ENCODE data around the gene AREG. TPM values are rescaled to one million over a fixed set of nuclear protein-coding genes. Genes with fewer than 3 reads are reported as not detected.

Gene AREG
- total RNA-seq, 1 experiment from 2014 or later: 4.5 TPM

- H3K36me3 ChIP-seq (ENCODE audit: low read depth): 0 out of 2 replicates have a peak, but pooled peaks cover 4% of the 10 kb centered on the region
- BruUV-seq (replicated peaks): no TSS peak
- DNase-seq: no peak
- ChIA-PET POLR2A (ENCODE audit: unreplicated experiment) (no interaction called here), CTCF (no interaction called here)
- peaks cover 8% of the 10 kb centered on the region for H3K4me1 ChIP-seq (replicated peaks; ENCODE audit: insufficient read depth)
- H3K27me3 ChIP-seq (ENCODE audit: insufficient read depth, low read depth): no peaks in the 10 kb centered on the region
- H3K9me3 ChIP-seq (ENCODE audit: insufficient read depth, low read depth): no peaks in the 10 kb centered on the region
- H2AFZ ChIP-seq: no peak overlapping the region
- no peak overlapping the region for H3K4me3 ChIP-seq
- no peaks in the 10 kb centered on the region for H3F3A ChIP-seq (ENCODE audit: insufficient read depth, low read depth)
- H3K79me2 ChIP-seq (ENCODE audit: low read depth): no peaks in the 10 kb centered on the region
- H3K27ac ChIP-seq: no peak overlapping the region
- H3K9me2 ChIP-seq (ENCODE audit: insufficient read depth): no peaks in the 10 kb centered on the region
- intact Hi-C loops (cut with micrococcal nuclease; ENCODE audit: unreplicated experiment): no loop called here
- TF ChIP-seq, protein P1, sequence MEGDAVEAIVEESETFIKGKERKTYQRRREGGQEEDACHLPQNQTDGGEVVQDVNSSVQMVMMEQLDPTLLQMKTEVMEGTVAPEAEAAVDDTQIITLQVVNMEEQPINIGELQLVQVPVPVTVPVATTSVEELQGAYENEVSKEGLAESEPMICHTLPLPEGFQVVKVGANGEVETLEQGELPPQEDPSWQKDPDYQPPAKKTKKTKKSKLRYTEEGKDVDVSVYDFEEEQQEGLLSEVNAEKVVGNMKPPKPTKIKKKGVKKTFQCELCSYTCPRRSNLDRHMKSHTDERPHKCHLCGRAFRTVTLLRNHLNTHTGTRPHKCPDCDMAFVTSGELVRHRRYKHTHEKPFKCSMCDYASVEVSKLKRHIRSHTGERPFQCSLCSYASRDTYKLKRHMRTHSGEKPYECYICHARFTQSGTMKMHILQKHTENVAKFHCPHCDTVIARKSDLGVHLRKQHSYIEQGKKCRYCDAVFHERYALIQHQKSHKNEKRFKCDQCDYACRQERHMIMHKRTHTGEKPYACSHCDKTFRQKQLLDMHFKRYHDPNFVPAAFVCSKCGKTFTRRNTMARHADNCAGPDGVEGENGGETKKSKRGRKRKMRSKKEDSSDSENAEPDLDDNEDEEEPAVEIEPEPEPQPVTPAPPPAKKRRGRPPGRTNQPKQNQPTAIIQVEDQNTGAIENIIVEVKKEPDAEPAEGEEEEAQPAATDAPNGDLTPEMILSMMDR (conservative IDR thresholded peaks at IDR 0.05): no peak
- no peak overlapping the region for H3K4me2 ChIP-seq
- H4K20me1 ChIP-seq (ENCODE audit: insufficient read depth): no peaks in the 10 kb centered on the region
These were observed 11.3 kb downstream of the AREG start for GRCh38 chr4:74456056-74456744.

DNA sequence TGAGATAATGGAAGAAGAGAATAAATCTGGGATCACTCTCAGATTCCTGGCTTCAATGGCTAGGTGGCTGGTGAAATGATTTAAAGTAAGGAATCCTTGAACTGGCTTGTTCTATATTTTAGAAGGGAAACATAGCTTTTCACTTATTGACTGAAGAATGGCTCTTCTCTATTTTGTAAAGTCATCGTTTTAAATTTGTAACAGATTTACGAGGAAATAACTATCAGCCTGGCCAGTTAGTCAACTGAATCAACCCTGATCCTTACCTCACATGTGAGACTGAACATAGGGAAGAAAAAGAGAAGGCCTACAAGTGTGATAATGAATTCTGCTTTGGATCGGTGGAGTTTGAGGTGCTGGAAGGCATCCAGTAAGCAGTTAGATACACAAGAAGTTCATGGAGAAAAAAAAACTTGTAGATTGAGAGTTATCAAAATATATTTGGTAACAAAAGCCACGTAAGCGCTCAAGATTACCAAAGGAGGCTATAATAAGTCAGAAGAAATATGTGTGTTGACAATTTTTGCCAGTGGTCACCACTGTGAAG, 12.0 kb downstream of the AREG start:
- no peak overlapping the region for H3K27ac ChIP-seq
- POLR2A ChIA-PET (ENCODE audit: unreplicated experiment): interaction anchor here (0.6 kb wide), 1 partner anchor 148 kb away, joined by 3 read pairs; the partner anchor contains the start of gene EPGN
- H3K27me3 ChIP-seq (ENCODE audit: insufficient read depth, low read depth): no peaks in the 10 kb centered on the region
- no peak overlapping the region for H3K4me3 ChIP-seq
- no peaks in the 10 kb centered on the region for H4K20me1 ChIP-seq (ENCODE audit: insufficient read depth)
- H2AFZ ChIP-seq: no peak overlapping the region
- H3K4me1 ChIP-seq (replicated peaks; ENCODE audit: insufficient read depth): peaks cover under 1% of the 10 kb centered on the region; the same call in 1 of the 2 replicates
- no peaks in the 10 kb centered on the region for H3K9me3 ChIP-seq (ENCODE audit: insufficient read depth, low read depth)
- TF ChIP-seq EZH2 (IDR thresholded peaks at IDR 0.05; ENCODE audit: low read depth): no peak
- TF ChIP-seq, protein P1 (conservative IDR thresholded peaks at IDR 0.05): no peak
- intact Hi-C loops (cut with micrococcal nuclease; ENCODE audit: unreplicated experiment): no loop called here
- H3K36me3 ChIP-seq (ENCODE audit: low read depth): 0 out of 2 replicates have a peak, but pooled peaks cover 4% of the 10 kb centered on the region
- no TSS peak for BruUV-seq (replicated peaks)
- no peaks in the 10 kb centered on the region for H3K79me2 ChIP-seq (ENCODE audit: low read depth)
- H3K4me2 ChIP-seq: no peak overlapping the region
- CTCF ChIA-PET: no interaction called here
- DNase-seq: no peak
- no peaks in the 10 kb centered on the region for H3K9me2 ChIP-seq (ENCODE audit: insufficient read depth)
- H3F3A ChIP-seq (ENCODE audit: insufficient read depth, low read depth): no peaks in the 10 kb centered on the region

DNA sequence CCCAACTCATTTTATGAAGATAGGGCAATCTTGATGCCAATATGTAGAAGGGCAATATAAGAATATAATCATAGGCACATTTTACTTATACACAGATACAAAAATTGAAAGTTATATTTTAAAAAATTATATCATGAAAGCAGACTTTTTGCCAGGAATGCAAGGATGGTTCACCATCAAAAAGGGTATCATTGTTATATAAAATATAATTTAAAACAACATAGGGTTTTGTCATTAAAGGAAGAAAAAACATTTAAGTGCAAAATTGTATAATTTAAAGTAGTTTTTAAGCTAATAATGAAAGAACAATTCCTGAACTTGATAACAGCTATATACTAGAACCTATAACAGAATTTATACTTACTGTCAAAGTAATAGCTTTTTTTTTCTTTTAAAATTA, 15.9 kb downstream of the AREG start:
- Histone ChIP-seq H3K79me2 (ENCODE audit: low read depth) (no peaks in the 10 kb centered on the region), H3K9me2 (ENCODE audit: insufficient read depth) (no peaks in the 10 kb centered on the region), H3K27ac (no peak overlapping the region), H3K27me3 (ENCODE audit: insufficient read depth, low read depth) (no peaks in the 10 kb centered on the region), H3K9me3 (ENCODE audit: insufficient read depth, low read depth) (no peaks in the 10 kb centered on the region), H3F3A (ENCODE audit: insufficient read depth, low read depth) (no peaks in the 10 kb centered on the region), H3K36me3 (ENCODE audit: low read depth) (no peaks in the 10 kb centered on the region), H2AFZ (no peak overlapping the region), H4K20me1 (ENCODE audit: insufficient read depth) (no peaks in the 10 kb centered on the region), H3K4me2 (no peak overlapping the region), H3K4me3 (no peak overlapping the region), H3K4me1 (replicated peaks; ENCODE audit: insufficient read depth) (no peaks in the 10 kb centered on the region)
- no TSS peak for BruUV-seq (replicated peaks)
- no peak for DNase-seq
- intact Hi-C loops (cut with micrococcal nuclease; ENCODE audit: unreplicated experiment): no loop called here
- CTCF ChIA-PET: no interaction called here
- POLR2A ChIA-PET (ENCODE audit: unreplicated experiment): interaction anchor here (0.6 kb wide), 1 partner anchor 13 kb away, joined by 8 read pairs; no protein-coding TSS in a partner anchor
- TF ChIP-seq, protein P1 (conservative IDR thresholded peaks at IDR 0.05): no peak
- TF ChIP-seq EZH2 (IDR thresholded peaks at IDR 0.05; ENCODE audit: low read depth): no peak
